PC-3 (cell line): ENCODE data around the gene ZNF277. TPM values are rescaled to one million over a fixed set of nuclear protein-coding genes. Genes with fewer than 3 reads are reported as not detected.

Experiments
- ATAC-seq: fragments of 200-7000 bp; cut with Tn5 transposase; 2 replicates; pipeline ENCODE4 v1.9.1; 2020; ENCODE audit warnings: mild to moderate bottlenecking, moderate library complexity
- BruUV-seq: library from RNA; stranded (reverse); fragments of 400-500 nt; replicated peaks from 2 replicates; lab custom pipeline; 2021; lab: Mats Ljungman, UMichigan
- CTCF ChIA-PET: fragments of 300-600 bp; sonication (Branson Sonifier 250); formaldehyde crosslinking; loops from one replicate; lab custom pipeline; 2022; ENCODE audit warnings: antibody characterized with exemption; lab: Charles Lee
- POLR2A ChIA-PET: fragments of 300-600 bp; sonication (Branson Sonifier 250); formaldehyde crosslinking; loops from one replicate; lab custom pipeline; 2022; ENCODE audit warnings: antibody characterized with exemption; ENCODE audit not compliant: unreplicated experiment; lab: Charles Lee
- DNase-seq: peaks from one replicate; pipeline ENCODE4 v3.0.0-alpha.2; 2015
- H2AFZ ChIP-seq: fragments of 300-600 bp; sonication (generic); 2 replicates; pipeline ENCODE4 v1.6.0; 2016; ENCODE audit warnings: antibody characterized with exemption, low read length
- H3F3A ChIP-seq: fragments of 300-600 bp; sonication (generic); one replicate; pipeline ENCODE4 v1.6.0; 2017; ENCODE audit warnings: antibody characterized with exemption, low read length, control low read depth, mild to moderate bottlenecking; ENCODE audit not compliant: unreplicated experiment
- H3K27ac ChIP-seq: fragments of 300-600 bp; sonication (generic); 2 replicates; pipeline ENCODE4 v1.5.1; 2016; ENCODE audit warnings: mild to moderate bottlenecking, low read length
- H3K27me3 ChIP-seq: fragments of 300-600 bp; sonication (generic); 2 replicates; pipeline ENCODE4 v1.6.1; 2016; ENCODE audit warnings: low read length, mixed read lengths
- H3K36me3 ChIP-seq: fragments of 300-600 bp; sonication (generic); 2 replicates; pipeline ENCODE4 v1.6.1; 2016; ENCODE audit warnings: low read depth, mixed run types, low read length, mixed read lengths
- H3K4me1 ChIP-seq: fragments of 300-600 bp; sonication (generic); 2 replicates; pipeline ENCODE4 v1.5.1; 2016; ENCODE audit warnings: low read length; ENCODE audit not compliant: insufficient read depth
- H3K4me2 ChIP-seq: fragments of 300-600 bp; sonication (generic); 2 replicates; pipeline ENCODE4 v1.6.0; 2016; ENCODE audit warnings: low read length
- H3K4me3 ChIP-seq: fragments of 300-600 bp; sonication (generic); 2 replicates; pipeline ENCODE4 v1.5.1; 2016; ENCODE audit warnings: mild to moderate bottlenecking, low read length, mixed read lengths
- H3K79me2 ChIP-seq: fragments of 300-600 bp; sonication (generic); 2 replicates; pipeline ENCODE4 v1.6.1; 2017; ENCODE audit warnings: low read length, mixed read lengths
- H3K9ac ChIP-seq: fragments of 300-600 bp; sonication (generic); 2 replicates; pipeline ENCODE4 v1.6.0; 2016; ENCODE audit warnings: mild to moderate bottlenecking, low read length
- H3K9me2 ChIP-seq: fragments of 300-600 bp; sonication (generic); replicated peaks from 2 replicates; pipeline ENCODE4 v1.6.1; 2016; ENCODE audit warnings: mixed run types, low read length, mixed read lengths
- H3K9me3 ChIP-seq: fragments of 300-600 bp; sonication (generic); 2 replicates; pipeline ENCODE4 v1.6.1; 2016; ENCODE audit warnings: low read length, mixed read lengths
- H4K20me1 ChIP-seq: fragments of 300-600 bp; sonication (generic); 2 replicates; pipeline ENCODE4 v1.6.1; 2016; ENCODE audit warnings: low read length, mixed read lengths
- CTCF ChIP-seq: fragments of 300-600 bp; sonication (generic); conservative IDR thresholded peaks from 2 replicates; pipeline ENCODE4 v1.5.1; 2017; ENCODE audit warnings: antibody characterized with exemption, low read depth, mild to moderate bottlenecking, low read length
- EZH2 ChIP-seq: fragments of 300-600 bp; sonication (generic); IDR thresholded peaks from one replicate; pipeline ENCODE4 v1.6.1; 2017; ENCODE audit warnings: antibody characterized with exemption, mild to moderate bottlenecking, low read length; ENCODE audit not compliant: unreplicated experiment
- EZH2phosphoT487 ChIP-seq: fragments of 300-600 bp; sonication (generic); IDR thresholded peaks from 2 replicates; pipeline ENCODE4 v1.6.1; 2018; ENCODE audit warnings: mild to moderate bottlenecking, antibody characterized with exemption, low read length, borderline replicate concordance
- intact Hi-C: fragments of 100-400 bp; cut with micrococcal nuclease; formaldehyde crosslinking; loops from 2 replicates; pipeline ENCODE4 v1.9.0; 2023
- total RNA-seq: library from RNA; depleted of rRNA; stranded (reverse); fragments of >200 nt; gene quantifications from 2 replicates; pipeline ENCODE4 v1.2.3, GENCODE V29; 2014

ZNF277 gene
- total RNA-seq, 1 experiment from 2014 or later = 14.0 TPM

DNA sequence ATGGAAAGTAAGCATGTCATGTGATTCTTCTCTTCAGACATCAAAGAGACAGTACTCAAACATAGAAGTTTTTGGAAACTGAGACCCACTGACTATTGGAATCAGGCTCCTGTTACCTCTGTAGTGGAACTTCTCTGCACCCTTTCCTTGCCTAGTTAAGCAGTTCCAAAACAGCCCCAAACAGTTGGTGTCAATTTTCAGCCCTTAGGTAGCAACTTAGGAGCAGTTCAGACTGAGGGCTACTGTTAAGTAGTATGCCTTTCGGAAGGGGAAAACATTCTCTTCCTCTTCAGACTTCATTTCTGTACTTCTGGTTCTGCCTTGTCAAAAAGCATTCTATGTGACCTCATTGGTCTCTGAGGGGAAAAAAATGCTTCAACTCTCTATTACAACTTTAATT lies 85.7 kb downstream of the ZNF277 start:
- no peak overlapping the region for H3K9ac ChIP-seq
- intact Hi-C loops = no loop called here
- no peaks in the 10 kb centered on the region for H3K79me2 ChIP-seq
- peaks cover 12% of the 10 kb centered on the region for H3K4me1 ChIP-seq
- no peaks in the 10 kb centered on the region for H3K36me3 ChIP-seq
- H3K27ac ChIP-seq = no peak overlapping the region
- TF ChIP-seq CTCF = no peak
- no peak for TF ChIP-seq EZH2
- TF ChIP-seq EZH2phosphoT487 = no peak
- no peaks in the 10 kb centered on the region for H4K20me1 ChIP-seq
- no peak overlapping the region for H3K4me2 ChIP-seq
- H3K27me3 ChIP-seq = no peaks in the 10 kb centered on the region
- POLR2A ChIA-PET = no interaction called here
- H2AFZ ChIP-seq = no peak overlapping the region
- no TSS peak for BruUV-seq
- ATAC-seq (no peak), DNase-seq (no peak)
- CTCF ChIA-PET = no interaction called here
- no peaks in the 10 kb centered on the region for H3F3A ChIP-seq
- no peaks in the 10 kb centered on the region for H3K9me2 ChIP-seq
- no peak overlapping the region for H3K4me3 ChIP-seq
- no peaks in the 10 kb centered on the region for H3K9me3 ChIP-seq

DNA sequence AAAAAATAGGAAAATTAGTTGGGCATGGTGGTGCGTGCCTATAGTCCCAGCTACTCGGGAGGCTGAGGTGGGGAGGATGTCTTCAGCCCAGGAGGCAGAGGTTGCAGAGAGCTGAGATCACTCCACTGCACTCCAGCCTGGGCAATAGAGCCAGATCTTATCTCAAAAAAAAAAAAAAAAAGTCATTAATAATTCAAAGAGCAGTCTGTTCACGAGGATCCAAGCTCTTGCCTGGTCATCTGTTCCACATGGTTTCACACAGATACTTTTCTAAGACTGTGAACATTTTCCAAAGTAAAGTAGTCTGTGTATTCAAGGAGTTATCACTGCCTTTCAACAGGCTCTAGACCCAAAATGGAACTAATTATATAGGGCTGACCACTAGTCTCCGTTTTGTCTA lies 86.9 kb downstream of the ZNF277 start:
- H3K79me2 ChIP-seq = no peaks in the 10 kb centered on the region
- no peaks in the 10 kb centered on the region for H3K9me3 ChIP-seq
- H3K9ac ChIP-seq = no peak overlapping the region
- BruUV-seq = no TSS peak
- TF ChIP-seq EZH2 (no peak), CTCF (no peak), EZH2phosphoT487 (no peak)
- ATAC-seq (no peak), DNase-seq (no peak)
- intact Hi-C loops = no loop called here
- no peaks in the 10 kb centered on the region for H4K20me1 ChIP-seq
- H3K27ac ChIP-seq = no peak overlapping the region
- ChIA-PET POLR2A (no interaction called here), CTCF (no interaction called here)
- H2AFZ ChIP-seq = no peak overlapping the region
- no peaks in the 10 kb centered on the region for H3K9me2 ChIP-seq
- H3K4me1 ChIP-seq = peaks cover 12% of the 10 kb centered on the region
- no peaks in the 10 kb centered on the region for H3K36me3 ChIP-seq
- no peaks in the 10 kb centered on the region for H3F3A ChIP-seq
- H3K4me3 ChIP-seq = no peak overlapping the region
- no peaks in the 10 kb centered on the region for H3K27me3 ChIP-seq
- no peak overlapping the region for H3K4me2 ChIP-seq

DNA sequence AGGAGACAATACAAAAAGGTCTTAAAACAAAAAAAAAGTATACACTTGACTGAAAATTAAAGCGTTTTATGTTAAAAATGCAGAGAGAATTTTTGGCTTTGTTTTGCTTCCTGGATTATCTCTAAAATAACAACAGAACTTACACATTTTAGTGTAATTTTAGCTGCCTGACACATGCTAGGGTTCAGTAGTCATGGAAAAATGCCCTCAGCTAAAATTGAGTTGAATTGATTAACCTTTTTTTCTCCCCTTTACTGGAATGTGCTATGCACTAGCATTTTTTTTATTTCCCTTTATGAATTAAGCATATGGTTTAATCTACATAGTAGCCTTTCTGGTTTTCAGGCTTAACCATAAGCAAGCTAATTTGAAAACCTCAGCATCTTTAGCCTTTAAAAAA lies 89.9 kb downstream of the ZNF277 start:
- no peak for TF ChIP-seq EZH2
- no peak for TF ChIP-seq CTCF
- no peak for TF ChIP-seq EZH2phosphoT487
- Histone ChIP-seq H4K20me1 (no peaks in the 10 kb centered on the region), H3K27ac (no peak overlapping the region), H3K79me2 (no peaks in the 10 kb centered on the region), H3K4me2 (no peak overlapping the region), H3K9me3 (no peaks in the 10 kb centered on the region), H3K4me3 (no peak overlapping the region), H3K9ac (no peak overlapping the region), H3K9me2 (no peaks in the 10 kb centered on the region), H2AFZ (no peak overlapping the region), H3F3A (no peaks in the 10 kb centered on the region), H3K4me1 (no peaks in the 10 kb centered on the region), H3K36me3 (no peaks in the 10 kb centered on the region), H3K27me3 (no peaks in the 10 kb centered on the region)
- no peak for DNase-seq
- ChIA-PET POLR2A (no interaction called here), CTCF (no interaction called here)
- BruUV-seq = no TSS peak
- intact Hi-C loops = no loop called here
- no peak for ATAC-seq
